ENCODE data around the gene TRPM6.

TRPM6 gene

DNA sequence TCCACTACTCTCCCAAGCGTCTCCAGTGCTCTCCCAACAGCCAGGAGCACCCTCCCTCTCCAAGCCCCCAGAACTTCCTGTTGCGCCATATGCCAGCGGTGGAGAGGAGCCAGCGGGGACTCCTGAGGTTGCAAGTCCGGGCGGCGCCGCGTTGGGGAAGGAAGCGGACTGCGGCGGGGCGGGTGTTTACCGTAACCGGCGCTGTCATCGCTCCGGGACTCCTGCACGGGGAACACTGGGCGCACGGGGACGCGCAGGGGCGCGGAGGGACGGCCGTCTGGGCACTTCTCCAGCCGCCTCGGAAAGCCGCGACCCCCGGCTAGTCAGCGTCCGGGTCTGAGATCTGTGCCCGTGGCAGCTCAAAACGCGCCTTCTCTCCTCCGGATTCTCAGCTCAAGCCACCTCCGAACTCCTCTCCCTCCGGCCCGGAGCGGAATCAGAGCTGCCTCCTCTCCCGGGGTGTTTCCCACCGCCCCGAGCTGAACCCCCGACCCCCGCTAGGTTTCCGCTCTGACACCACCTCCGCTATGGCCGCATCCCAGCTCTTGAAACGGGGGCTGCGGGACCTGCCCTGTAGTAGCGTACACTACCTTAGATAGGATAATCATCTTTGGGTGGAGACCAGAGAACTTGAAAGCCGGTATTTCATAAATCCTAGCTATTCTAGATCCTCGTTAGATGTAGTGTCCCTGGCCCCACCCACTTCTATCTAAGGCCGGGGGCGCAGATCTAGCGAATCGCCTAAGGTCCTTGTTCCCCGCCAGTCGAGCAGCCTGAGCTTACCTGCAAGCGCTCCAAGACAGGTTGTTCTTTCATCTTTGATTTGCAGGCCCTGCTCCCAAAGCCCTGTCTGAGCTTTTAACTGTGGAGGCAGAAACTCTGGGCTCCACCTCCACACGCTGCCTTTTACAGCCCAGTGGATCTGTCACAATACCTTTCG is at the start of gene TRPM6:
TRPM6 (minus strand) TSS at position 881 of the 940 bp plus-strand sequence; CDS start at position 816, 65 bp downstream.
- TF ChIP-seq CTCF (IDR thresholded peaks at IDR 0.05) = peak; percentile 12
- Histone ChIP-seq H3K9me3 (no peaks in the 10 kb centered on the region), H3K27me3 (no peaks in the 10 kb centered on the region), H3K4me3 (ENCODE audit: low read depth in 1 of 2, low read length in 1 of 2) (peak within 1 kb of the TSS; percentile 81 to 83), H3K4me1 (ENCODE audit: control insufficient read depth in 1 of 2, insufficient read depth in 1 of 2, low read depth in 1 of 2, low read length in 1 of 2) (peaks cover 32 to 37% of the 10 kb centered on the region in 2 experiments), H3K27ac (peak within 1 kb of the TSS; percentile 94), H3K36me3 (no peaks in the 10 kb centered on the region)

GRCh38 chr9:74935008-74935407 is 47.3 kb upstream of the TRPM6 start:
- Histone ChIP-seq H3K36me3 (no peaks in the 10 kb centered on the region), H3K27me3 (peaks cover 7% of the 10 kb centered on the region), H3K4me1 (ENCODE audit: control insufficient read depth in 1 of 2, insufficient read depth in 1 of 2, low read depth in 1 of 2, low read length in 1 of 2) (no peaks in the 10 kb centered on the region), H3K4me3 (ENCODE audit: low read depth in 1 of 2, low read length in 1 of 2) (no peak overlapping the region), H3K27ac (no peak overlapping the region), H3K9me3 (no peaks in the 10 kb centered on the region)
- TF ChIP-seq CTCF (IDR thresholded peaks at IDR 0.05) = no peak

DNA sequence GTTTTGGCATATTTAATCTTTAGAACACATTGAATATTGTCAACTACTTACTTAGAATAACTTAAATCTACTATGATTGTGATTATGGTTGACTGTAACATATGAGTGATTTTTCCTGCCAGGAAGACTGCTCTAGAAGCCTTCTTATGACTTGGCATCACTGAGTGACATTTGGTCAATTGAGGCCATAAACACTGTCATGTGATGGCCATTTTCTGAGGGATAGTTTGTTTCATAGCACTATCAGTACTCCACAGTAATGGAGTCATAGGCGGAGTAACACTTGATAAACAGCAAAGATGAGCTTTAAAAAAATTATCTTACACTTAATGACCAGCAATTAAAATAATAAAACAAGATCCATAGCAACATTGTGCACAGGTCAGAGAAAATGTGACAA is 34.0 kb upstream of the TRPM6 start:
- no peak overlapping the region for H3K4me3 ChIP-seq (ENCODE audit: low read depth in 1 of 2, low read length in 1 of 2)
- no peaks in the 10 kb centered on the region for H3K36me3 ChIP-seq
- no peak overlapping the region for H3K27ac ChIP-seq
- no peaks in the 10 kb centered on the region for H3K27me3 ChIP-seq
- no peaks in the 10 kb centered on the region for H3K9me3 ChIP-seq
- no peak for TF ChIP-seq CTCF (IDR thresholded peaks at IDR 0.05)
- H3K4me1 ChIP-seq (ENCODE audit: control insufficient read depth in 1 of 2, insufficient read depth in 1 of 2, low read depth in 1 of 2, low read length in 1 of 2) = no peaks in the 10 kb centered on the region

DNA sequence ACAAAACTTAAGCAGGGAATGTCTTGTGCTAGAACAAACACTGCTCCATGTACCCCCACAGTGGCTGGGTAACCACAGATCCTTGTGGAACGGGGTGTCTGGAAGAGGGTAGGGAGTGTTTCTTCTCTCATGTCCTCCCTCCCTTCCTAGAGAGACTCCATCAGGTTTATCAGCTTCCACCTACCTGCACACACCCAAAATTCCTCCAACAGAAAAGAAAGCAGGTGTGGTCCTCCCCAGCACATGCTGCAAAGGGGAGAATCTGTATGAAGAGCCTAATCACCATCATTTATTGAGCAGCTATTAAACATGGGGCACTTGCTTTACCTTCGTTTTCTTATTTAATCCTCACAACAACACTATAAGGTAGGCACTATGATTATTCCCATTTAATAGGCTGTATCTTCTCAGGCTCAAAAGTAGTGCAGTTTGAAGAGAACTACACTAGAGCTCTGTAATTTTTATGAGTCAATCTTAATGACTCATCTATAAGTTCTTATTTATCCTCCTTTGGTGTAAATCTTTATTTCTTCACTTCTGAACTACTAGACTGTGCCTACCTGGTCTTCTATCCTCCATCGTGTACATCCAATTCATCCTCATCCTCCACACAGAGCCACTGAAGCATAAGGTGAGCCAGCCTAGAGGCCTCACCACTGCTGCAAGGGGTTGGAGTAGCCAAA is 33.4 kb upstream of the TRPM6 start:
- Histone ChIP-seq H3K36me3 (no peaks in the 10 kb centered on the region), H3K27ac (no peak overlapping the region), H3K9me3 (no peaks in the 10 kb centered on the region), H3K4me1 (ENCODE audit: control insufficient read depth in 1 of 2, insufficient read depth in 1 of 2, low read depth in 1 of 2, low read length in 1 of 2) (no peaks in the 10 kb centered on the region), H3K4me3 (ENCODE audit: low read depth in 1 of 2, low read length in 1 of 2) (no peak overlapping the region), H3K27me3 (no peaks in the 10 kb centered on the region)
- no peak for TF ChIP-seq CTCF (IDR thresholded peaks at IDR 0.05)

- H3K36me3 ChIP-seq = no peaks in the 10 kb centered on the region
- H3K4me1 ChIP-seq (ENCODE audit: control insufficient read depth in 1 of 2, insufficient read depth in 1 of 2, low read depth in 1 of 2, low read length in 1 of 2) = no peaks in the 10 kb centered on the region
- no peak for TF ChIP-seq CTCF (IDR thresholded peaks at IDR 0.05)
- no peak overlapping the region for H3K4me3 ChIP-seq (ENCODE audit: low read depth in 1 of 2, low read length in 1 of 2)
- H3K9me3 ChIP-seq = no peaks in the 10 kb centered on the region
- no peaks in the 10 kb centered on the region for H3K27me3 ChIP-seq
- no peak overlapping the region for H3K27ac ChIP-seq
Observed at GRCh38 chr9:74910036-74910435, 22.3 kb upstream of the TRPM6 start.
